DMS114 treated with DMSO at 0.1 percent for 48 hours (cell line): ENCODE results near the gene EDC3.
A peak's percentile ranks its signal among the peaks of the same experiment; 100 is the strongest.
"Not testable (repeated sequence)": the region's sequence is repeated elsewhere in the genome, so short reads cannot be mapped to it uniquely, and the experiment has no call there.

Experiments used
- DNase-seq: peaks from one replicate; lab custom pipeline; 2025; ENCODE audit not compliant: unreplicated experiment; lab: John Stamatoyannopoulos, UW

Gene EDC3

GRCh38 chr15:74695597-74696397 is at the start of gene EDC3:
TSS of gene EDC3 (minus strand) at chr15:74696024. CDS start at chr15:74675124, 20,900 bp downstream.
- peak; percentile 91 for DNase-seq

- no peak for DNase-seq
These were observed 46.6 kb upstream of the EDC3 start for GRCh38 chr15:74742422-74742821.

GRCh38 chr15:74738239-74738638 is 42.4 kb upstream of the EDC3 start:
- DNase-seq: not testable (repeated sequence)

GRCh38 chr15:74735305-74735704 is 39.5 kb upstream of the EDC3 start:
- no peak for DNase-seq

- no peak for DNase-seq
These were observed 37.4 kb upstream of the EDC3 start for GRCh38 chr15:74733269-74733668.

- DNase-seq: no peak
These were observed 37.0 kb upstream of the EDC3 start for GRCh38 chr15:74732846-74733245.

GRCh38 chr15:74730619-74731316 is 34.9 kb upstream of the EDC3 start:
- DNase-seq: no peak

GRCh38 chr15:74729372-74729771 is 33.5 kb upstream of the EDC3 start:
- DNase-seq: not testable (repeated sequence)

GRCh38 chr15:74728699-74729098 is 32.9 kb upstream of the EDC3 start:
- DNase-seq: not testable (repeated sequence)

- no peak for DNase-seq
These were observed 31.9 kb upstream of the EDC3 start for GRCh38 chr15:74727727-74728126.

GRCh38 chr15:74726774-74727164 is 30.9 kb upstream of the EDC3 start:
- DNase-seq: no peak

GRCh38 chr15:74725845-74726773 is 30.3 kb upstream of the EDC3 start:
- peak; percentile 12 for DNase-seq

GRCh38 chr15:74725225-74725774 is 29.5 kb upstream of the EDC3 start, which contains the start of gene CYP1A1:
TSS of gene CYP1A1 (minus strand) at chr15:74725528. CDS start at chr15:74723097, 2,431 bp downstream.
- DNase-seq: peak; percentile 14

GRCh38 chr15:74724570-74725224 is 28.9 kb upstream of the EDC3 start:
- DNase-seq: no peak

GRCh38 chr15:74723754-74724334 is 28.0 kb upstream of the EDC3 start:
- peak; percentile 64 for DNase-seq

GRCh38 chr15:74723187-74723586 is 27.4 kb upstream of the EDC3 start:
- DNase-seq: no peak

GRCh38 chr15:74722591-74722990 is 26.8 kb upstream of the EDC3 start:
- no peak for DNase-seq

- DNase-seq: no peak
These were observed 20.8 kb upstream of the EDC3 start for GRCh38 chr15:74716651-74717050.

- DNase-seq: no peak
These were observed 16.5 kb upstream of the EDC3 start for GRCh38 chr15:74712311-74712710.
